Omental fat pad (tissue), 4 donors: ENCODE results near the gene ADORA2B. TPM values are rescaled to one million over a fixed set of nuclear protein-coding genes. Genes with fewer than 3 reads are reported as not detected.

ENCODE experiments used
- ATAC-seq: fragments of 150-250 bp; one replicate; pipeline ENCODE4 v1.9.1; 2016; ENCODE audit warnings: mild to moderate bottlenecking, moderate library complexity; ENCODE audit not compliant: low FRiP score
- DNase-seq: peaks from one replicate; pipeline ENCODE4 v3.0.0-alpha.2; 2019; ENCODE audit warnings: low spot score
- CTCF ChIP-seq, 3 donors: fragments of 450-650 bp; IDR thresholded peaks; one replicate each; pipeline ENCODE4 v1.5.1; 2016 to 2017; ENCODE audit warnings: antibody characterized with exemption in 3 of 3, mild to moderate bottlenecking in 3 of 3, moderate library complexity in 2 of 3
- total RNA-seq, 4 donors: library from RNA; depleted of rRNA; stranded (reverse); fragments of >200 nt; gene quantifications; one replicate each; pipeline ENCODE4 v1.1.0, GENCODE V29; 2016

The ADORA2B gene
- total RNA-seq, 4 donors from 2014 or later: 0.82 to 5.6 (median 2.1) TPM; not detected in 1

GRCh38 chr17:15966183-15966878 is 21.4 kb downstream of the ADORA2B start:
- no peak for DNase-seq

GRCh38 chr17:15966879-15967248 is 21.9 kb downstream of the ADORA2B start:
- ATAC-seq: no peak
- no peak for TF ChIP-seq CTCF (IDR thresholded peaks at IDR 0.05)
- no peak for DNase-seq

More at GRCh38 chr17:15966183-15966878, 21.4 kb downstream of the ADORA2B start:
- no peak for ATAC-seq
- TF ChIP-seq CTCF (IDR thresholded peaks at IDR 0.05): no peak

- DNase-seq: no peak
- no peak for ATAC-seq
- no peak for TF ChIP-seq CTCF (IDR thresholded peaks at IDR 0.05)
Measured at GRCh38 chr17:15967706-15968399, 22.9 kb downstream of the ADORA2B start.

GRCh38 chr17:15969463-15969862 is 24.5 kb downstream of the ADORA2B start:
- TF ChIP-seq CTCF (IDR thresholded peaks at IDR 0.05): no peak
- ATAC-seq: no peak
- no peak for DNase-seq

GRCh38 chr17:15970500-15970899 is 25.6 kb downstream of the ADORA2B start:
- no peak for TF ChIP-seq CTCF (IDR thresholded peaks at IDR 0.05)
- no peak for ATAC-seq
- no peak for DNase-seq

- TF ChIP-seq CTCF (IDR thresholded peaks at IDR 0.05): no peak
- DNase-seq: no peak
- no peak for ATAC-seq
Measured at GRCh38 chr17:15971098-15971678, 26.3 kb downstream of the ADORA2B start.
